Loucy (cell line): Measurements from ENCODE around the gene FAM221B.
A peak's percentile ranks its signal among the peaks of the same experiment; 100 is the strongest.

Experiments used
- H2AFZ ChIP-seq: fragments of 200-600 bp; sonication (generic); 2 replicates; pipeline ENCODE4 v1.6.0; 2016; ENCODE audit warnings: antibody characterized with exemption, mild to moderate bottlenecking, low read length, moderate library complexity
- H3F3A ChIP-seq: fragments of 200-600 bp; 2 replicates; pipeline ENCODE4 v1.6.0; 2016; ENCODE audit warnings: antibody characterized with exemption, low read depth, mild to moderate bottlenecking
- H3K27me3 ChIP-seq: fragments of 200-600 bp; sonication (generic); 2 replicates; pipeline ENCODE4 v1.6.1; 2014; ENCODE audit warnings: low read length, mild to moderate bottlenecking; ENCODE audit not compliant: insufficient read depth, poor library complexity, severe bottlenecking
- H3K36me3 ChIP-seq: fragments of 200-600 bp; sonication (generic); 2 replicates; pipeline ENCODE4 v1.6.1; 2016; ENCODE audit warnings: low read length; ENCODE audit not compliant: insufficient read depth
- H3K4me1 ChIP-seq: fragments of 200-600 bp; sonication (generic); 2 replicates; pipeline ENCODE4 v1.5.1; 2014; ENCODE audit warnings: low read length, mild to moderate bottlenecking; ENCODE audit not compliant: insufficient read depth, poor library complexity, severe bottlenecking
- H3K4me2 ChIP-seq: fragments of 200-600 bp; sonication (generic); 2 replicates; pipeline ENCODE4 v1.6.0; 2014; ENCODE audit warnings: antibody characterized with exemption, low read length, low read depth, mild to moderate bottlenecking; ENCODE audit not compliant: poor library complexity, severe bottlenecking
- H3K4me3 ChIP-seq: fragments of 200-600 bp; sonication (generic); 2 replicates; pipeline ENCODE4 v1.5.1; 2014; ENCODE audit warnings: low read length, mild to moderate bottlenecking, mixed read lengths; ENCODE audit not compliant: poor library complexity, severe bottlenecking
- H3K79me2 ChIP-seq: fragments of 200-600 bp; sonication (generic); 2 replicates; pipeline ENCODE4 v1.6.1; 2014; ENCODE audit warnings: low read length; ENCODE audit not compliant: insufficient read depth
- H3K9ac ChIP-seq: fragments of 200-600 bp; sonication (generic); 2 replicates; pipeline ENCODE4 v1.6.0; 2014; ENCODE audit warnings: mild to moderate bottlenecking, low read depth, low read length, moderate library complexity; ENCODE audit not compliant: poor library complexity, severe bottlenecking
- H3K9me2 ChIP-seq: fragments of 200-600 bp; sonication (generic); replicated peaks from 2 replicates; pipeline ENCODE4 v1.6.1; 2016; ENCODE audit warnings: low read depth, low read length, mixed read lengths
- H3K9me3 ChIP-seq: fragments of 200-600 bp; sonication (generic); 2 replicates; pipeline ENCODE4 v1.6.1; 2014; ENCODE audit warnings: mild to moderate bottlenecking, antibody characterized with exemption, low read length, low read depth; ENCODE audit not compliant: insufficient read depth
- H4K20me1 ChIP-seq: fragments of 200-600 bp; sonication (generic); 2 replicates; pipeline ENCODE4 v1.6.0; 2014; ENCODE audit warnings: antibody characterized with exemption, low read length, mild to moderate bottlenecking; ENCODE audit not compliant: insufficient read depth, poor library complexity, severe bottlenecking
- CTCF ChIP-seq: fragments of 200-600 bp; sonication (generic); conservative IDR thresholded peaks from 2 replicates; pipeline ENCODE4 v1.5.1; 2014; ENCODE audit warnings: mild to moderate bottlenecking, antibody characterized with exemption, low read length
- EZH2phosphoT487 ChIP-seq: fragments of 200-600 bp; IDR thresholded peaks from 2 replicates; pipeline ENCODE4 v1.6.1; 2018; ENCODE audit warnings: antibody characterized with exemption, mild to moderate bottlenecking, moderate library complexity, borderline replicate concordance

Gene FAM221B

GRCh38 chr9:35859310-35859989, 30.9 kb upstream of the FAM221B start:
- Histone ChIP-seq H3K27me3 (no peaks in the 10 kb centered on the region), H3K4me2 (no peak overlapping the region), H3K9me2 (no peaks in the 10 kb centered on the region), H3K9ac (no peak overlapping the region), H3F3A (no peaks in the 10 kb centered on the region), H3K4me1 (no peaks in the 10 kb centered on the region), H4K20me1 (no peaks in the 10 kb centered on the region), H3K79me2 (no peaks in the 10 kb centered on the region), H2AFZ (no peak overlapping the region), H3K4me3 (no peak overlapping the region), H3K36me3 (no peaks in the 10 kb centered on the region), H3K9me3 (no peaks in the 10 kb centered on the region)
- TF ChIP-seq EZH2phosphoT487, result no peak
- TF ChIP-seq CTCF, result peak; percentile 41; the same call in 1 of the 2 replicates

- Histone ChIP-seq H3K4me1 (no peaks in the 10 kb centered on the region), H3F3A (no peaks in the 10 kb centered on the region), H2AFZ (no peak overlapping the region), H4K20me1 (no peaks in the 10 kb centered on the region), H3K9me3 (no peaks in the 10 kb centered on the region), H3K4me3 (no peak overlapping the region), H3K9me2 (no peaks in the 10 kb centered on the region), H3K9ac (no peak overlapping the region), H3K36me3 (no peaks in the 10 kb centered on the region), H3K4me2 (no peak overlapping the region), H3K27me3 (no peaks in the 10 kb centered on the region), H3K79me2 (no peaks in the 10 kb centered on the region)
- TF ChIP-seq CTCF (no peak), EZH2phosphoT487 (no peak)
Measured at GRCh38 chr9:35858458-35858857, 29.9 kb upstream of the FAM221B start.

GRCh38 chr9:35856882-35857281, 28.4 kb upstream of the FAM221B start:
- Histone ChIP-seq H2AFZ (no peak overlapping the region), H3K9me3 (no peaks in the 10 kb centered on the region), H3K4me2 (no peak overlapping the region), H3K36me3 (no peaks in the 10 kb centered on the region), H3K27me3 (no peaks in the 10 kb centered on the region), H3K79me2 (no peaks in the 10 kb centered on the region), H4K20me1 (no peaks in the 10 kb centered on the region), H3K4me1 (no peaks in the 10 kb centered on the region), H3K9ac (no peak overlapping the region), H3K4me3 (no peak overlapping the region), H3F3A (no peaks in the 10 kb centered on the region), H3K9me2 (no peaks in the 10 kb centered on the region)
- TF ChIP-seq CTCF (no peak), EZH2phosphoT487 (no peak)
